CD4-positive, alpha-beta T cell treated with Interleukin-15 for 4 hours (primary cell): ENCODE results near the gene BCAS1.
A peak's percentile ranks its signal among the peaks of the same experiment; 100 is the strongest.

Experiments
- DNase-seq: peaks from one replicate; pipeline ENCODE4 v3.0.0-alpha.2; 2020; ENCODE audit warnings: low spot score

BCAS1 gene

DNA sequence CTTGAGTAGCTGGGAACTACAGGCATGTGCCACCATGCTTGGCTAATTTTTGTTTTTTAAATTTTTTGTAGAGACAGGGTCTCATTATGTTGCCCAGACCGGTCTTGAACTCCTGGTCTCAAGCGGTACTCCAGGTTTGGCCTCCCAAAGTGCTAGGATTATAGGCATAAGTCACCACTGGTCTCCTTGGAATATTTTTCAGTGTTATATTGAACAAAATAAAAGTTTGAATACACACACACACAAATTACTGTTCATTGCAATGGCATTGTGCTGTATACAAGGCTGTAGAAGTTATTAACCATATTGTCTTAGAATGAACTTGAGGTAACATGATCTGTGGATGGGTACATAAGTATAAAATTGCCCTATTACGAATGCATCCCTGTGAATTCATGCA lies 166.1 kb downstream of the BCAS1 start:
- no peak for DNase-seq

DNA sequence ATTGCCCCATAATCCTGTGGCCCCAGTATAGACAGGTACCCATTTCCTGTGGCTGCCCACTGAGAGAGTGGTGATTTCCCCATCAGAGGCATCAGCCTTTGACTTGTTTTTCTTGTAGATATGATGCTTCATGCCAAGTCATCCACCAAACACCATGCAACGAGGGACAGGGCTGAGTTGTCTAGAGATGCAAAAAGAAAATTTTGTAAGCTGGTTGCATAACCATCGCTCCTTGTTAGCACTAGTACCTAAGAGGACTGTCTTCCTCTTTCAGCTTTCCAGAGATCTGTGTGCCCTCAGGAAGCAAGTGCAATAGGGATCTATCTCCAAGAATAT lies 166.8 kb downstream of the BCAS1 start:
- no peak for DNase-seq

DNA sequence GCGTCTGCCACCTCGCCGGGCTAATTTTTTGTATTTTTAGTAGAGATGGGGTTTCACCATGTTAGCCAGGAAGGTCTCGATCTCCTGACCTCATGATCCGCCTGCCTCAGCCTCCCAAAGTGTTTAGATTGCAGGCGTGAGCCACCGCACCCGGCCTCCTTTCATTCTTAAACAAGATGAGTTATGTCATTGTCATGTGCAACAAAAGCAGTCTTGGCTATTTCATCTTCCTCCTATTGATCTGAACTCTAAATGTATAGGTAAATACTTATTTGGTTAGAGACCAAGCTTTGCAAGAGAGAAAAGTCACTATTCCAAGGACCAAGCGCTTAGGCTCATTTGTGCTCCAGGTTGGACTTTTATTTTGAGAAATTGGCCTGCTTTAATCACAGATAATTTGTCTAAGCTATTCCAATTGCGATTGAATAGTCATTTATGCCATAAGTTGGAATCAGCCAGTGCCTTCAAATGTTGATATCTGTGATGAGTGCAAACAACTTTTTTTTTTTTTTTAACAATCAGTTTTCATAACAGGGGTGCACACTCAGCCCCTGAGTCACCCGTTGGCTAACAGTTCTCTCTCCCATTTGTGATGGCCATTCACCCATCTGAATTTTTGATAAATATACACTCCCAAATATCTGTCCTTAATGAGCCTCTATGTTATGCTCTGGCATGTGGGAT lies 167.3 kb downstream of the BCAS1 start:
- DNase-seq = no peak

DNA sequence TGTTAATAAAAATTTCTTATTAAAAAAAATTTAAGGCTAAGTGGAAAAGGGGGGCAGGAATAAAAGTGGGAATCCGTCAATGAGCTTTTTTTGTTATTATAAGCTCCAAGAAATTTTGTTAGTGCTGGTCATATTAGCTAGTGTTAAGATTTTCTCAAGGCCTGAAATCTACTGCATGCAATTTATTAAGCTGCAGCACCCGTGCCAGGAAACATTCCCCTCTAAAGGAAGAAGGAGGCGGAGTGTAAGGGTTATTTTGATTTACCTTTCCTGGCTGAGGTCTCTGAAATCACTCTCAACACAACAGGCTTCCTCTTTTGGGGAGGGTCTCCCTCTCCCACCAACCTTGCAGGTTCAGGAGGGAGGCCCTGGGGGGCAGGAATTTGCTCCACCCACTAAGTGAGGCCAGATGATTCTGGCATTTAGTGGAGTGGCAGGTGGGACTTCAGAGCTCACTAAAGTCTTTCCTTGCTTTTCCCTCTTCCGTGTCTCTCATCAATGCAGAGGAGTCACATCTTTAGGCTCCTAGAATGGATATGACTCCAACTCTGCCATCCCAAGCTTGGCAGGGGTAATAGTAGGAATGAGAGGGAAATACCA lies 168.8 kb downstream of the BCAS1 start:
- no peak for DNase-seq

DNA sequence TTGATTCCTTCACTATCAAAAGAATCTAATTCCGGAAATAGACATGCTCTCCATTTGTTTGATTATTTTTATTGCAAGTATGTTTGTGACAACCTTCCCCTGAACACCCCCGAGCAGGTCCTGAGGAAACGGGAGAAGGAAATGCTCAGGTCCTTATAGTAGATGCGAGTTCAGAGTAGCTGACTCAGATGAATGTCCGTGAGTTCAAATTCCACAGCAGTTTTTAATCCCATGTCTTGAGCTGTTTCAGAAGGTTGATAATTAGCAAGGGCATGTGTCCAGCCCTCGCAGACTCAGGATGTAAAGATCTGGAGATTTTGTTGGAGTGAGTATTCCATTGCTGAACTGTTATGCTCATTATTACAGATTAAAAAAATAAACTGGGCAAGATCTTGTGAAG lies 169.3 kb downstream of the BCAS1 start:
- no peak for DNase-seq

DNA sequence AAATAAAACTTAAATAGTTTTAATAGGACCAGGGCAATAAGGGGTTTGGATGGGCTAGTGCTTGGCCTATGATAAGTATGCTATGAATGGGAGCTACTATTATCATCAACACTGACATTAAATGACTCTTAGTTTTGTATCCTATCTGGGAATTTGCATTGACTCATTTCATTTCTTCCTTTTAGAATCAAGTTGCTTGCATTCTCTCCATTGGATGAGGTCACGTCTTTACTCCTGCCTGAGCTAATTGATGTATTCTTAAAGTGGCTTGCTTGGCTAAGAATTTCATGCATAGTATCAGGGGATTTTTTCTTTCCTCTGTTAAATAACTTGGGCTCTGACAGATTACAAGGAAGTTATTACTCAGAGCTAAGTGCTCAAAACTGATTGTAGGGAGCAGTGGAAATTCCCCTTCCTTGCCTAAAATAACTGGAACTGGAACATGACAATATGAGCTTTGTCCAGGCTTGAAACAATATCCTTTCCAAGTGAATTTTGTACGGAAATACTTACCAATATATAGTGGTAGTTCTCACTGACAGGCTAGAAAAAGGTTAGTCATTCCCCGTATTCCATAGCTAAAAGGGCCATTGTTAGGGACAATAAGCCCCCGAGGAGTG lies 169.9 kb downstream of the BCAS1 start:
- DNase-seq = no peak

DNA sequence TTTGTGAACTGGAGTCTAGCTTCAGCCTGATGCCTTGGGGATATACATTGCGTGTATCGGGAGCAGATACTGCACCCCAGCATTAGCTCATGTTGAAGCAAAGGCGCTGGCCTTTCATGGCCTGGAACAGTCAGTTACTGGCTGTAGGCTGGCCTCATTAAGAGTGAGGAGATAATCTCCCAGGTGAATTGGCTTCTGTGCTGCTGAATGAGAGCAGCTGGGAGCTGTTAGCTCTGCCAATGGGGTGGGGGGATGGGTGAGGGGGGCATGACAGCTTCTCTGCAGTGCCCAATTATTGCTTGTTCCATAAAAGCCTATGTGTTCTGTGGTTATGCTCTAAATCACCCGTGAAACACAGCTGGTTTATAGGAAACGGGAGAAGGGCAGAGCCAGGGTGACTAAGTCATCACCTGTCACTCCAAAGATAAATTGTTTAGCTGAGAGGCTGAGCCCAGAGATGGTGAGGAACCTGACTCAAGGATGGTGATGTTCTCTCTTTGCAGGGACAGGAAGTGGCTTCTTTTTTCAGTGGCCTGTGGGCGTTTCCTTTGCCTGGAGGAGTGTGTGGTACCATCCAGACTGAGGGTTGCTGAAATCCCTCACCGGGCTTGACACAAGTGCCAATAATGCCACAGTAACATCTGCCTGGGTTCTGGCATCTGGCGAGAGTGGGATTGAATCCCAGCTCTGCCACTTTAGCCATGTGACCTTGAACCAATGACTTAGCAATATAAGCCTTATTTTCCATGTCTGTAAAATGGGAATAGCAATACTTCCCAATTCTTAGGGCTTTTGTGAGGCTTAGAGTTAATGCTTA lies 170.8 kb downstream of the BCAS1 start:
- DNase-seq = peak; percentile 79

DNA sequence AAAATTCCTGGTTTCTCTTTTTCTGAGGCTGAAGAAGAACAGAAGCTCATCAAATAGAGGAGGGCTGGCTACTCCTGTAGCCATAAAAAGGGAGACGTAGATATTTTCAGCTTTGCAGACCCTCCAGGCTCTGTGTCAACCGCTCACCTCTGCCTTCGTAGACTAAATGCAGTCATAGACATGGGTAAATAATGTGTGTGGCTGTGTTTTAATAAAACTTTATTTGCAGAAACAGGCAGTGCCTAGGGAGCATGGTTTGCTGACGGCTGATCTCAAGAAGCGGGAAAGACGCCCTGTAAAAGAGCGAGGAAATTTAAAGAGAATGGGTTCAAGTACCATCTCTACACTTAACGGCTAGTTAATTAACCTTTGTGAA lies 171.8 kb downstream of the BCAS1 start:
- DNase-seq = no peak

DNA sequence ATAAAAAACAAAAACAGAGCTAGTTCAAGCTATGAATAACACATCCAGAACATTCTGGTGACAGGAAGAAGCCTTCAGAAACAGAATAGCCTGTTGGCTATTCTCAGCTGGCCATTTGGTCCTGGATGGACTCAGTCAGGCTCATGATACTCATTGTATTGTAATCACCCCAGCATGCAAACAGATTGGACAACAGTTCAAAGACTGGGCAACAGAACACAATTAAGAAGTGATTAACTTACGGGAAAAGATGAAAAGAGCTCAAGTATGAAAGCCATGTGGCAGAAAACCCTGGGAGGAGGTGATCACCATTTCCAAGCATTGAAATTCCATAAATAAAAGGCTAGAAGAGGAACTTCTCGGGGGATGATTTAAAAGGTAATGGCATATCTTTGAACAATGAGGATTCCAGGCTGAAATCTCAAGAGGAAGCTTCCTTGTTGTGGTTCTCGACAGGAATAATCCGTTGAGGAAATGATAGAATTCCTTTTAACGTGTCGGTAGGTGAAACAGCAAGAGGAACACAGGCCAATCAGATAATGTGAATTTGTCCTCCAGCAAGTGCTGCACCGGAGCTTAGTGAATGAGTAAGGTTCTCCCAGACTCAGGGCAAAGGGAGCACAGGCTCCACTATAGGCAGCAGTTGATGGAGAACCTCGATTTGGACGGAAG lies 172.4 kb downstream of the BCAS1 start:
- DNase-seq = no peak

DNA sequence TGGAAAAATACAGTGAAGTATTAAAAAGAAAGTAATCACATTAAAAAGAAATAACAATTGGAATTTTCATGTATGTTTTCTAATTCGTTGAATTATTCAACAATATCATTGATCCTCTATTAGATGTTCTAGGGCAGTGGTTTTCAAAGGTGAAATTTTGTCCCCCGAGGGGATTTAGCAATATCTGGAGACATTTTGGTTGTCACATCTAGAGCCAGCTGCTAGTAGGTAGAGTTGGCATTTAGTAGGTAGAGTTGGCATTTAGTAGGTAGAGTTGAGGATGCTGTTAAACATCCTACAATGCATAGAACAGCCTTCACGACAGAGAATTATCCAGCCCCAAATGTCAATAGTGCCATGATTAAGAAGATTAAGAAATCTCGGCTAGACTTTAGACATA lies 173.7 kb downstream of the BCAS1 start:
- no peak for DNase-seq

DNA sequence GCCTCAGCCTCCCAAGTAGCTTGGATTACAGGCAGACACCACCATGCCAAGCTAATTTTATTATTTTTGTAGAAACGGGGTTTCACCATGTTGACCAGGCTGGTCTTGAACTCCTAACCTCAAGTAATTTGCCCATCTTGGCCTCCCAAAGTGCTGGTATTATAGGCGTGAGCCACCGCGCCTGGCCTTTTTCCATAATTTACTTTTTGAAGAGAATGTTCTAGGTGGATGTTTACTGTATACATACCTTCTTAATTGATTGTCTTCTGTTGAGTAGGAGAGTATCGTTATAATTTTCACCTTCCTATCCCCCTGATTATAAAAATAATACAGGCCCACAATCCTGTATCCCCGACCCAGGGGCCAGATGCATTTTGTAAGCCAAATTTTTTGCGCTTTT lies 174.4 kb downstream of the BCAS1 start:
- DNase-seq = no peak

DNA sequence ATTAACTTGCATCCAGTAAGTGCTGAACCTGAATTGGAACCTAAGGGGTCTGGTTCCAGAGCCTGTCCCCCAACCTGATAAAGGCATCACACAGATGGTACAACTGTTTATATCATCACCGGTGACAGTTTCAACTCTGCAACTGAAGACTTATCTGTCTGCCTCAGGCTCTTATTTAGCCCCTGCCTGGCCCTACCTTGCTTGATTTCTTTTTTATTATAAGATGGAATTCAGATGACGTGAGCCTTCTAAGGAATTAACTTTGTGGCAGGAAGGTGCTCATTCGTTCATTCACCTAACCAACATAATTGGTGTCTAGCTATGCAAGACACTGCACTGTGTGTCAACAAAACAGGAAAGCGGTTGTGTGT lies 175.0 kb downstream of the BCAS1 start:
- DNase-seq = no peak

DNA sequence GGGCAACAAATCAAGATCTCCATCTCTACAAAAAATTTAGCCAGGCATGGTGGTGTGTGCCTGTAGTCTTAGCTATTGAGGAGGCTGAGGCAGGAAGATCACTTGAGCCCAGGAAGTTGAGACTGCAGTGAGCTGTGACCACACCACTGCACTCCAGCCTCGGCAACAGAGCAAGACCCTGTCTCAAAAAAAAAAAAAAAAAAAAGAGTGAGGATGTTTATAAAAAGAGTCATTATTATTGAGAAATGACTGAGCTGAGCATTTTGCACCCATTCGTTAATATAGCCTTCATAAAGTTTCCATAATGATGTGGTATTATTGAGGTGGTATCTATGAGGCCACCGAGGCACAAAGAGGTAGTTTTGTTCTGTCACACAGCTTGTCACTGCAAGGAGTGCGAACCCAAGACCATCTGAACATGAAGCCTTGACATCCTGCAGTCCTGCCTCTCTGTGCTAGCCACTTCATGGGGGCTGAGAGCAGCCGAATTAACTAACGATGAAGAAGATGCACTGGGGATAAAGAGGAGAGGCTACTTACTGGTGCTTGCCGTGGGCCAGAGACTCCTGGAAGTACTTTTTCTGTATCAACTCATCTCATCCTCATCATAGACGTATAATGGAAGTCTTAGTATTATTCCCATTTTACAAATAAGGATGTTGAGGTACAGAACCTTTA lies 175.5 kb downstream of the BCAS1 start:
- DNase-seq = no peak
